LNCaP clone FGC (cell line): ENCODE results near the gene THUMPD3.

Source experiments
- DNase-seq: peaks from one replicate; pipeline ENCODE4 v3.0.0-alpha.2; 2011; ENCODE audit warnings: low read depth
- H3K4me3 ChIP-seq: 2 replicates; pipeline ENCODE4 v1.5.1; 2011; ENCODE audit warnings: mild to moderate bottlenecking, low read depth, low read length, control low read depth
- TF ChIP-seq, protein P1 (sequence below): IDR thresholded peaks from 2 replicates; pipeline ENCODE4 v1.5.1; 2012; ENCODE audit warnings: mild to moderate bottlenecking; ENCODE audit not compliant: control insufficient read depth, insufficient read depth; ENCODE audit errors: extremely low read depth

Gene THUMPD3

DNA sequence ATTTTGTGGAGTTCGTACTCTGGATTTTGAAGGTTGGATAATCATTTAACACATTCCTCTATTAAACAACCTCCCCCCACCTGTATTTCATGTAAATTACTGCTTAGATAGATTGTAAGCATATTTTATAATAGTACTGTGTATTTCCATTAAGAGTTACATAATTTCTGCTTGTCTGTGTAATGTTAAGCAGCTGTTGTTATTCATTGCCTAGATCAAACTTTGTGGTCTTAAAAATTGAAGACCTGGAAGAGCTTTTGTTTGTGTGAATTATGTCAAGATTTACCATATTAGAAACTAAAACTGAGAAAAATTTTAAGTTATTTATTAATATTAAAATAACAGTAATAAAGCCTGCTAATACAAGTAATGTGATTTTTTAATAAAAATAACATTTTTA is 45.7 kb downstream of the THUMPD3 start:
- no peak overlapping the region for H3K4me3 ChIP-seq
- TF ChIP-seq, protein P1, sequence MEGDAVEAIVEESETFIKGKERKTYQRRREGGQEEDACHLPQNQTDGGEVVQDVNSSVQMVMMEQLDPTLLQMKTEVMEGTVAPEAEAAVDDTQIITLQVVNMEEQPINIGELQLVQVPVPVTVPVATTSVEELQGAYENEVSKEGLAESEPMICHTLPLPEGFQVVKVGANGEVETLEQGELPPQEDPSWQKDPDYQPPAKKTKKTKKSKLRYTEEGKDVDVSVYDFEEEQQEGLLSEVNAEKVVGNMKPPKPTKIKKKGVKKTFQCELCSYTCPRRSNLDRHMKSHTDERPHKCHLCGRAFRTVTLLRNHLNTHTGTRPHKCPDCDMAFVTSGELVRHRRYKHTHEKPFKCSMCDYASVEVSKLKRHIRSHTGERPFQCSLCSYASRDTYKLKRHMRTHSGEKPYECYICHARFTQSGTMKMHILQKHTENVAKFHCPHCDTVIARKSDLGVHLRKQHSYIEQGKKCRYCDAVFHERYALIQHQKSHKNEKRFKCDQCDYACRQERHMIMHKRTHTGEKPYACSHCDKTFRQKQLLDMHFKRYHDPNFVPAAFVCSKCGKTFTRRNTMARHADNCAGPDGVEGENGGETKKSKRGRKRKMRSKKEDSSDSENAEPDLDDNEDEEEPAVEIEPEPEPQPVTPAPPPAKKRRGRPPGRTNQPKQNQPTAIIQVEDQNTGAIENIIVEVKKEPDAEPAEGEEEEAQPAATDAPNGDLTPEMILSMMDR = no peak
- DNase-seq = no peak

DNA sequence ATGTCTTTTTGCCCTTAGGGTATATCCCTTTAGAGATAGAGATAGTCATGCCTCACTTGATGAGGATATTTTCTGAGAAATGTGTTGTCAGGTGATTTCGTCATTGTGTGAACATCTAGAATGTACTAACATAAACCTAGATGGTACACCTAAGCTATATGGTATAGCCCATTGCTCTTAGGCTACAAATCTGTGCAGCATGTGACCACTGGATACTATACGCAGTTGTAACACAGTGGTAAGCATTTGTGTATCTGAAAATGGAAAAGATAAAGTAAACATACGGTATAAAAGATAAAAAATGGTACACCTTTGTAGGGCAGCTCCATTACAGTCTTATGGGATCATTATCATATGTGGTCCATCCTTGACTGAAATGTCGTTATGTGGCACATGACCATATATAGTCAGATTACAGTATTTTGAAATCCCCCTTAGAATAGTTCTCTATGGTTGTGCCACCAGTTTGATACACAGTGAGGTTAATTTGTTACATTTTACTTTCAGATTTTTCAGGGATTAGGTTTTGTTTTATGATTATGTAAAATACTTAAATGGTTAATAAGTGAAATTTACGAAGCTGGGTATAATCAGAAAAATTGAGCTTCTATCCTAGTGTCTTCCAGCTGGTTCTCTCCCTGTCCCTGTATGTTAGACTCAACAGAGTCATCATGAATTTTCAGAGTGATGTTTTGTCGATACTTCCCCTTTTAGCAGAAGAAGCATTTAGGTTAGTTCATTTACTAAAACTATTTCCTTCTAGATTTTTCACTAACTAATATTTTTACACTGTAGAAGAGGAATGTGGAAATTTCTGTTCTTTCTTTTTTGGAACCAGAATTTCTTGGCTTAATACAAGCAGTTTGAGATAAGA is 47.4 kb downstream of the THUMPD3 start:
- DNase-seq = no peak
- TF ChIP-seq, protein P1 = no peak
- no peak overlapping the region for H3K4me3 ChIP-seq

DNA sequence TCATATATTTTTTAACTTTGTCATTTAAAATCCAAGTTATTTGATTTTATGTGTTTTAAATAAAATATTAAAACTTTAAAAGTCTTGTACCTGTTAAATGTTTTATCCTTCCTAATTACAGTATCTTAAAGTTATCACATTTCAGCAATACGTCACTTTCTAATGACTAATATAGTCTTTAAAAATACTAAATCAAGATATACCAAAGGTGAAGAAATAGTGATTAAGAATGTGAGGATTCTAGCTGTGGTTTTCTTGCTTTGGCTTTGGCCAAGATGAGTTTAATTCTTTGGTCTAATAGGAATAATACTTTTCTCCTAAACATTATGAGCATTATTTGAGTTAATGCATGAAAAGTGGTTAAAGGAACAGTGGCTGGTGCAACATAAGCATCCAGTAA is 48.4 kb downstream of the THUMPD3 start:
- no peak for DNase-seq
- H3K4me3 ChIP-seq = no peak overlapping the region
- TF ChIP-seq, protein P1 = no peak

DNA sequence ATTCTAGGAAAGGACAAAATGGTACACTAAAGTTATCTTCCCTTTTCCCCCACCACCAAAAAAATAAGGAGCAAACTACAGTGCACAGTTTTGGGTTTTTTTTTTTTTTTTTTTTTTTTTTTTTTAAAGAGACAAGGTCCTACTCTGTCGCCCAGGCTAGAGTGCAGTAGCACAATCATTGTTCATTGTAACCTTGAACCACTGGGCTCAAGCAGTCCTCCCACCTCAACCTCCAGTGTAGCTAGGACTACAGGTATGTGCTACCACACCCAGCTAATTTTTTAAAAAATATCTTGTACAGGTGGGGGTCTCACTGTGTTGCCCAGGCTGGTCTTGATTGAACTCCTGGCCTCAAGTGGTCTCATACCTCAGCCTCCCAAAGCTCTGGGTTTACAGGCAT is 49.4 kb downstream of the THUMPD3 start:
- H3K4me3 ChIP-seq = no peak overlapping the region
- TF ChIP-seq, protein P1 = no peak
- DNase-seq = no peak

DNA sequence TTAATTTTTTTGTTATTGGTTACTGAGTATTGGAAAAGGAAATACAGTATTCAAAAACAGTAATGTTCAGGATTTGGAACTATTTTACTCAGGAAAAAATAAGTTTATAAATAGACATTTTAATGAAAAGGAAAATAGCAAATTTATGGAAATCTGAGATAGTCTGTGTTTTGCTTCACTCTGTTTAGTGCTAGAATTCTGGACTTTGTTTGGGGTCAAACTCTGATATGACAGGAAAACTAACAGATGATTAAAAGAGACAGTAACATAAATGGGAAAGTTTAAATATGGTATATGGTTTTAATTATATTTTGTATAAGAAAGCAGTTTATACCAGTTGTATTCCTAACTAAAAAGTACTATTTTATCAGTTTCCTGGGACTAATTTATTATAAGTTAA is 52.0 kb downstream of the THUMPD3 start:
- TF ChIP-seq, protein P1 = no peak
- H3K4me3 ChIP-seq = no peak overlapping the region
- DNase-seq = no peak

DNA sequence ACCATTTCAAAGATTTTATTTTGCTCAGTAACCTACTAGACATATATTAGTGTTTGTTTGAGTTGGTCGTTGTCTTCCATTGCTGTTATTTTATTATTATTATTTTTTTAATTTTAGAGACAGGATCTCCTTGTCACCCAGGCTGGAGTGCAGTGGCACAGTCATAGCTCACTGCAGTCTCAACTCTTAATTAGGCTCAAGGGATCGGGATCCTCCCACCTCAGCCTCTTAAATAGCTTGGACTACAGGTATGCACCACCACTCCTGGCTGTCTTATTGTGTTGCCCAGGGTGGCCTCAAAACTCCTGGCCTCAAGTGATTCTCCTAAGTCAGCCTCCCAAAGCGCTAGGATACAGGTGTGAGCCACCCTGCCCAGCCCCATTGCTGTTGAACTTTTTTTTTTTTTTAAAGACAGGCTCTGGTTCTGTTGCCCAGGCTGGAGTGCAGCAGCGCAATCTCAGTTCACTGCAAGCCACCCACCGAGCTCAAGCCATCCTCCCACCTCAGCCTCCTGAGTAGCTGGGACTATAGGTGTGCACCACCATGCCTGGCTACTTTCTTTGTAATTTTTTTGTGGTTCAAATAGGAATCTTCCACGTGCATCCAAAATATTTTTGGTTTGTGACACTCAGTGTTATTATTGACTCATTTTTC is 52.8 kb downstream of the THUMPD3 start:
- no peak for DNase-seq
- H3K4me3 ChIP-seq = no peak overlapping the region
- TF ChIP-seq, protein P1 = no peak
